Dermis microvascular lymphatic vessel endothelial cell (primary cell): ENCODE data around the gene C6orf15. TPM values are rescaled to one million over a fixed set of nuclear protein-coding genes. Genes with fewer than 3 reads are reported as not detected.
A peak's percentile ranks its signal among the peaks of the same experiment; 100 is the strongest.

Experiments
- DNase-seq, 2 donors: peaks; one replicate each; pipeline versions ENCODE4 v3.0.0 to v3.0.0-alpha.2; 2010; ENCODE audit warnings: low read depth in 2 of 2
- total RNA-seq: library from RNA; depleted of rRNA; stranded (reverse); fragments of >200 nt; gene quantifications from 2 replicates; pipeline ENCODE4 v1.2.1, GENCODE V29; 2014

The C6orf15 gene
- total RNA-seq, 1 donor from 2014 or later, result not detected

- no peak for DNase-seq
These were observed 1.4 kb downstream of the C6orf15 start for GRCh38 chr6:31110825-31111582.

GRCh38 chr6:31107052-31107451 is 5.3 kb downstream of the C6orf15 start:
- no peak for DNase-seq

- no peak for DNase-seq
These were observed 9.2 kb downstream of the C6orf15 start for GRCh38 chr6:31103136-31103535.

- no peak for DNase-seq
These were observed 13.9 kb downstream of the C6orf15 start for GRCh38 chr6:31098449-31098938.

- DNase-seq, result no peak
These were observed 15.7 kb downstream of the C6orf15 start for GRCh38 chr6:31096656-31097055.

- DNase-seq, result no peak
These were observed 16.2 kb downstream of the C6orf15 start for GRCh38 chr6:31096215-31096614.

GRCh38 chr6:31094389-31094881 is 17.9 kb downstream of the C6orf15 start:
- peak; percentile 60 to 86 for DNase-seq

- peak in 1 of 2 donors; percentile 77 for DNase-seq
These were observed 19.4 kb downstream of the C6orf15 start for GRCh38 chr6:31092769-31093505.

- no peak for DNase-seq
These were observed 20.1 kb downstream of the C6orf15 start for GRCh38 chr6:31092238-31092637.

- no peak for DNase-seq
These were observed 20.7 kb downstream of the C6orf15 start for GRCh38 chr6:31091680-31092079.

- no peak for DNase-seq
These were observed 21.4 kb downstream of the C6orf15 start for GRCh38 chr6:31090973-31091364.

GRCh38 chr6:31090275-31090972 is 22.0 kb downstream of the C6orf15 start:
- no peak for DNase-seq

GRCh38 chr6:31087494-31088089 is 24.8 kb downstream of the C6orf15 start:
- peak; percentile 76 to 89 for DNase-seq

- peak in 1 of 2 donors; percentile 70 for DNase-seq
These were observed 25.5 kb downstream of the C6orf15 start for GRCh38 chr6:31086788-31087440.

- DNase-seq, result peak in 1 of 2 donors; percentile 40
These were observed 28.5 kb downstream of the C6orf15 start for GRCh38 chr6:31083742-31084354.

- no peak for DNase-seq
These were observed 30.5 kb downstream of the C6orf15 start for GRCh38 chr6:31081872-31082271.

GRCh38 chr6:31079656-31080261 is 32.6 kb downstream of the C6orf15 start:
- DNase-seq, result peak; percentile 36 to 65

GRCh38 chr6:31076611-31077010 is 35.8 kb downstream of the C6orf15 start:
- no peak for DNase-seq

- DNase-seq, result no peak
These were observed 36.8 kb downstream of the C6orf15 start for GRCh38 chr6:31075528-31075927.

GRCh38 chr6:31074401-31074800 is 38.0 kb downstream of the C6orf15 start:
- no peak for DNase-seq
